ENCODE data around the gene IFNAR1.

The IFNAR1 gene

GRCh38 chr21:33398361-33398760 lies 73.6 kb downstream of the IFNAR1 start:
- no peak for DNase-seq (ENCODE audit: low read depth in 2 of 3, low spot score in 1 of 3)

GRCh38 chr21:33401630-33401992 lies 76.8 kb downstream of the IFNAR1 start:
- DNase-seq (ENCODE audit: low read depth in 2 of 3, low spot score in 1 of 3): no peak

- no peak for DNase-seq (ENCODE audit: low read depth in 2 of 3, low spot score in 1 of 3)
Measured at GRCh38 chr21:33402001-33402979, 77.5 kb downstream of the IFNAR1 start.

GRCh38 chr21:33403128-33403785 lies 78.5 kb downstream of the IFNAR1 start, which contains the start of gene IFNGR2:
IFNGR2 (plus strand) TSS chr21:33403413; CDS start chr21:33403544, 131 bp downstream.
- no peak for DNase-seq (ENCODE audit: low read depth in 2 of 3, low spot score in 1 of 3)

- DNase-seq (ENCODE audit: low read depth in 2 of 3, low spot score in 1 of 3): peak in 1 of 3 donors; percentile 22
Measured at GRCh38 chr21:33403786-33404585, 79.2 kb downstream of the IFNAR1 start.

- no peak for DNase-seq (ENCODE audit: low read depth in 2 of 3, low spot score in 1 of 3)
Measured at GRCh38 chr21:33406493-33406892, 81.7 kb downstream of the IFNAR1 start.

Measured in stimulated activated CD4-positive, alpha-beta T cell treated with anti-CD3 and anti-CD28 coated beads, Interleukin-12 subunit alpha, Interleukin-12 subunit beta, amount 100 ng/mL, for 48 hours (primary cell).